Thyroid gland (tissue), 4 donors: Measurements from ENCODE around the gene FYB1. TPM values are rescaled to one million over a fixed set of nuclear protein-coding genes. Genes with fewer than 3 reads are reported as not detected.

Experiments
- DNase-seq, 2 donors: peaks; one replicate each; pipeline ENCODE4 v3.0.0-alpha.2; 2019
- H3K27ac ChIP-seq, 3 donors: fragments of 200-600 bp; sonication (generic); 1 replicate in 2 of 3; 2 replicates in 1 of 3; pipeline ENCODE4 v1.5.1; 2016 to 2019; ENCODE audit warnings: mild to moderate bottlenecking in 1 of 3, moderate library complexity in 1 of 3
- H3K27me3 ChIP-seq: fragments of 200-600 bp; sonication (generic); one replicate; pipeline ENCODE4 v1.5.1; 2019
- H3K36me3 ChIP-seq, 2 donors: fragments of 200-600 bp; sonication (generic); one replicate each; pipeline ENCODE4 v1.5.1; 2016 to 2019
- H3K4me1 ChIP-seq, 2 donors: fragments of 200-600 bp; sonication (generic); one replicate each; pipeline ENCODE4 v1.5.1; 2017 to 2019
- H3K4me3 ChIP-seq, 3 donors: fragments of 200-600 bp; sonication (generic); replicated peaks in 1 of 3; 1 replicate in 2 of 3; 2 replicates in 1 of 3; pipeline ENCODE4 v1.5.1; 2016; ENCODE audit warnings: mild to moderate bottlenecking in 1 of 3
- H3K9me3 ChIP-seq: fragments of 200-600 bp; sonication (generic); one replicate; pipeline ENCODE4 v1.5.1; 2017
- CTCF ChIP-seq, 6 experiments: fragments of 200-600 bp in 3 of 6; fragments of 450-650 bp in 3 of 6; sonication (generic) in 3 of 6; IDR thresholded peaks; one replicate each; pipeline ENCODE4 v1.5.1; 2016 to 2019; ENCODE audit warnings: antibody characterized with exemption in 6 of 6, mild to moderate bottlenecking in 2 of 6, inconsistent platforms in 1 of 6, moderate library complexity in 1 of 6
- POLR2A ChIP-seq, 2 donors: fragments of 450-650 bp; IDR thresholded peaks; one replicate each; pipeline ENCODE4 v1.6.1; 2017; ENCODE audit warnings: antibody characterized with exemption in 2 of 2, mild to moderate bottlenecking in 2 of 2, moderate library complexity in 1 of 2
- WGBS, 2 donors: methylation state at CpG; one replicate each; pipeline ENCODE4 v1.1.5; 2017; 5-methylcytosine and 5-hydroxymethylcytosine counted together
- intact Hi-C: fragments of 100-400 bp; cut with DNase I; formaldehyde crosslinking; loops from one replicate; pipeline ENCODE4 v1.15.1; 2023
- total RNA-seq, 4 donors: library from RNA; depleted of rRNA; stranded (reverse); fragments of >200 nt; gene quantifications; one replicate each; pipeline ENCODE4 v1.2.3, GENCODE V29; 2016

FYB1 gene
- total RNA-seq, 4 donors from 2014 or later, result 2.4 to 15.6 (median 3.7) TPM

- intact Hi-C loops, result no loop called here
- H3K4me1 ChIP-seq, result no peaks in the 10 kb centered on the region
Measured at GRCh38 chr5:39201781-39202596, 17.4 kb downstream of the FYB1 start.

GRCh38 chr5:39201160-39201780 lies 18.1 kb downstream of the FYB1 start:
- H3K9me3 ChIP-seq, result no peaks in the 10 kb centered on the region
- WGBS, 2 donors, result 80 to 86% methylated on average over 1 of the region's 1 CpG
- H3K27me3 ChIP-seq, result no peaks in the 10 kb centered on the region
- H3K27ac ChIP-seq, result no peak overlapping the region
- intact Hi-C loops, result no loop called here
- no peaks in the 10 kb centered on the region for H3K4me1 ChIP-seq
- H3K4me3 ChIP-seq, result no peak overlapping the region
- no peak for TF ChIP-seq CTCF (IDR thresholded peaks at IDR 0.05)
- no peak for TF ChIP-seq POLR2A (IDR thresholded peaks at IDR 0.05)
- H3K36me3 ChIP-seq, result no peaks in the 10 kb centered on the region
- DNase-seq, result no peak

More at GRCh38 chr5:39201781-39202596, 17.4 kb downstream of the FYB1 start:
- Histone ChIP-seq H3K27ac (no peak overlapping the region), H3K9me3 (no peaks in the 10 kb centered on the region), H3K4me3 (no peak overlapping the region), H3K36me3 (no peaks in the 10 kb centered on the region), H3K27me3 (no peaks in the 10 kb centered on the region)
- no peak for TF ChIP-seq CTCF (IDR thresholded peaks at IDR 0.05)
- 85 to 91% methylated on average over 11 of the region's 11 CpGs for WGBS, 2 donors
- no peak for DNase-seq

DNA sequence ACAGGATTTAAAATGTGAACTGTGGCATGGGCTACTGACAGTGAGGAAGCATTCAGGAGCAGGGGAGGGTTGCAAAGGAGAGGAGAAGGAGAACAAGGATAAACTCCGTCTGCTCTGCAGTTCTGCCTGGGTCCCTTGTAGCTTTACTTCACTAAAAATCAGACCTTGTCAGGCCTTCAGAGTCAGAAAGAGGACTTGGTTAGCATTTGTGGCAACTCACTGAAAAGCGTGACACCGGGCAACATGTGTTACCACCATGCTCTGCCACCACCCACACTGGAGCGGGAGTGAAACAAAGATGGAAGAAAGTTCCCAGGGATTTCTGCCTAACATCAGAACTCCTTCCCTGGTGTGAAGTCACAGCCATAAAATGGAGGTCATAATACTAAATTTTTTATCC lies 19.3 kb downstream of the FYB1 start:
- no peak for DNase-seq
- intact Hi-C loops, result no loop called here
- no peaks in the 10 kb centered on the region for H3K27me3 ChIP-seq
- H3K36me3 ChIP-seq, result no peaks in the 10 kb centered on the region
- peaks cover under 1 to 2% of the 10 kb centered on the region in 2 donors for H3K4me1 ChIP-seq
- no peak overlapping the region for H3K4me3 ChIP-seq
- TF ChIP-seq POLR2A (IDR thresholded peaks at IDR 0.05) (no peak), CTCF (IDR thresholded peaks at IDR 0.05) (no peak)
- no peak overlapping the region for H3K27ac ChIP-seq
- H3K9me3 ChIP-seq, result no peaks in the 10 kb centered on the region
- WGBS, 2 donors, result 88 to 94% methylated on average over 4 of the region's 4 CpGs

- H3K27me3 ChIP-seq, result no peaks in the 10 kb centered on the region
- no peak overlapping the region for H3K4me3 ChIP-seq
- H3K36me3 ChIP-seq, result no peaks in the 10 kb centered on the region
- TF ChIP-seq POLR2A (IDR thresholded peaks at IDR 0.05) (no peak), CTCF (IDR thresholded peaks at IDR 0.05) (no peak)
- H3K4me1 ChIP-seq, result peaks cover 6 to 7% of the 10 kb centered on the region in 2 donors
- intact Hi-C loops, result no loop called here
- no peak overlapping the region for H3K27ac ChIP-seq
- H3K9me3 ChIP-seq, result no peaks in the 10 kb centered on the region
- WGBS, 2 donors, result 85 to 89% methylated on average over 3 of the region's 3 CpGs
- DNase-seq, result no peak
Measured at GRCh38 chr5:39199335-39199734, 20.0 kb downstream of the FYB1 start.

DNA sequence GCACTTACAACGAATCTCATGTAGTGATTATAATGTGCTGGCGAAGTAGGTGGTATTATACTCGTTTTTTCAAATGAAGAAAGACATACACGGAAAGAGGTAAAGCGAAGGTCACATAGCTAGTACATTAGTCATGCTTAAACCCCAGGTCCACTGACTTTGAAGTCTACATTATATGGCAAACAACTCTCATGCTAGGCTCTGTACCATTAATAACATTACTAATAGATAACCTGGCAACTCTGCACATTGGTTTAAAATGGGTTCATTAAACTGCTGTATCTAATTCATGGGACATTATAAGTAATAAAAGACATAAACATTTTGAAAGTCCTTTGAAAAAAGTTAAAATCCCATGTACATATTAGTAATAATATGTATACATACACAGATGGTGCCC lies 21.2 kb downstream of the FYB1 start:
- TF ChIP-seq POLR2A (IDR thresholded peaks at IDR 0.05) (no peak), CTCF (IDR thresholded peaks at IDR 0.05) (no peak)
- no peak for DNase-seq
- Histone ChIP-seq H3K4me1 (peaks cover 6 to 7% of the 10 kb centered on the region in 2 donors), H3K9me3 (no peaks in the 10 kb centered on the region), H3K27me3 (no peaks in the 10 kb centered on the region), H3K27ac (no peak overlapping the region), H3K36me3 (no peaks in the 10 kb centered on the region), H3K4me3 (no peak overlapping the region)
- intact Hi-C loops, result no loop called here
- 85 to 91% methylated on average over 5 of the region's 5 CpGs for WGBS, 2 donors
